HepG2 (cell line): ENCODE data around the gene LAX1. TPM values are rescaled to one million over a fixed set of nuclear protein-coding genes. Genes with fewer than 3 reads are reported as not detected.

Experiments used
- CEBPB ChIP-seq: IDR thresholded peaks from 2 replicates; pipeline ENCODE4 v1.6.1; 2011; ENCODE audit warnings: low read depth, low read length, improper control_type of control experiment, borderline replicate concordance
- MXI1 ChIP-seq: IDR thresholded peaks from 3 replicates; pipeline ENCODE4 v1.6.1; 2012; ENCODE audit warnings: low read depth, low read length, inconsistent platforms, borderline replicate concordance
- RFX3 ChIP-seq: IDR thresholded peaks from 2 replicates; pipeline ENCODE4 v1.6.1; 2016; ENCODE audit warnings: missing biosample characterization, missing genetic modification reagents
- ZNF30 ChIP-seq: sonication (generic); formaldehyde crosslinking; IDR thresholded peaks from 2 replicates; pipeline ENCODE4 v1.5.0; 2020; ENCODE audit warnings: mild to moderate bottlenecking, missing genetic modification reagents
- ZNF460 ChIP-seq: sonication (generic); formaldehyde crosslinking; IDR thresholded peaks from 2 replicates; pipeline ENCODE4 v1.5.1; 2020; ENCODE audit warnings: missing genetic modification reagents, mild to moderate bottlenecking, borderline replicate concordance
- ZNF652 ChIP-seq: IDR thresholded peaks from 2 replicates; pipeline ENCODE4 v1.6.1; 2016; ENCODE audit warnings: low read depth, borderline replicate concordance
- polyA plus RNA-seq, 8 experiments: library from polyadenylated mRNA; depleted of rRNA in 3 of 8; stranded (reverse) in 7 of 8; unstranded in 1 of 8; fragments of >200 nt; fragmentation: Illumina TruSeq in 4 of 8; extraction: Trizol in 4 of 8; gene quantifications; 2 replicates each; pipeline versions ENCODE4 v1.2.1 to v1.2.3, GENCODE V29; 2011 to 2016; ENCODE audit warnings: low read depth in 4 of 8, missing spikeins in 1 of 8, mixed read lengths in 1 of 8; ENCODE audit not compliant: insufficient read depth in 1 of 8
- total RNA-seq, 5 experiments: library from RNA; depleted of rRNA; stranded (reverse); fragments of >200 nt; fragmentation: Illumina TruSeq; extraction: Trizol; gene quantifications; 2 replicates each; pipeline ENCODE4 v1.2.3, GENCODE V29; 2016; ENCODE audit warnings: low read depth in 1 of 5
- TF ChIP-seq, protein P1 (sequence below): sonication (generic); IDR thresholded peaks from 2 replicates; pipeline ENCODE4 v1.6.1; 2016; ENCODE audit warnings: low read depth, borderline replicate concordance
- TF ChIP-seq, protein P2 (sequence below): sonication (generic); formaldehyde crosslinking; IDR thresholded peaks from 2 replicates; pipeline ENCODE4 v1.8.1; 2023; ENCODE audit warnings: mild to moderate bottlenecking, missing genetic modification reagents
- TF ChIP-seq, protein P3 (sequence below): sonication (generic); formaldehyde crosslinking; IDR thresholded peaks from 2 replicates; pipeline ENCODE4 v1.4.0; 2020; ENCODE audit warnings: missing genetic modification reagents, borderline replicate concordance
- TF ChIP-seq, protein P4 (sequence below), 2 experiments: fragments of 450-650 bp in 1 of 2; sonication (generic) in 1 of 2; formaldehyde crosslinking; IDR thresholded peaks; 2 replicates each; pipeline versions ENCODE4 v1.5.0 to v1.8.0; 2020 to 2022; ENCODE audit warnings: mild to moderate bottlenecking in 1 of 2, missing genetic modification reagents in 1 of 2

LAX1 gene
- total and polyA plus RNA-seq, 2 of the 13 experiments (the other 11 are each of a cell fraction or from before 2014, with no cell fraction given) = not detected

DNA sequence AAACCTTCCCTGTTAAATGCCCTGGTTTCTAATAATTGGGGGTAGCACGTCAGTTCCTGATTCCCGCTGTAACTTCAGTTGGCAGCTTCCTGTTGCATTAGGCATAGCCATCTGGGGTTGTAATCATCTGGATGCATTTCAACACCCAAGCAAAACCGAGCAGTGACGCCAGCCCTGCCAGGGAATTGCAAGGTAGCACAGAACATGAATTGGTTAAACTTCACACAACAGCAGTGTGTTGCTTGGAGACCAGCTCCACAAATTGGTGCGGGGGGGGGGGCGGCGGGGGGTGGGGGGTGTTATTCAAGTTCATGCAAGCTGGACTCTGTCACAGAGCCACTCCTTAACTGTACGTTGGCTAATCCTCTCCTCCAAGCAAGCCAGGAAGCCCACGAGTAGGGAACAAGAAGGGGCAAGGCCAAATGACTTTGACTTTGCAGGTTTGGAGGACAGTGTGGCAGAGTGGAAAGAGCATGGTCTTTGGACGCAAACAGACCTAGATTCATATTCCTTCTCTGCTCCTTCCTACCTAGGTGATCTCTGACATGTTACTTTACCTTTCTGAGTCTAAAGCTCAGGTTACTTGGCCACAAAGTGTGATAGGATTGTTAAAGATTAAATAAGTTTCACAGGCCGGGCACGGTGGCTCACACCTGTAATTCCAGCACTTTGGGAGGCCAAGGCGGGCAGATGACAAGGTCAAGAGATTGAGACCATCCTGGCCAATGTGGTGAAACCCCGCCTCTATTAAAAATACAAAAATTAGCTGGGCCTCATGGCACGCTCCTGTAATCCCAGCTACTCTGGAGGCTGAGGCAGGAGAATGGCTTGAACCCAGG lies 4.7 kb downstream of the LAX1 start (continued):
- TF ChIP-seq, protein P1, sequence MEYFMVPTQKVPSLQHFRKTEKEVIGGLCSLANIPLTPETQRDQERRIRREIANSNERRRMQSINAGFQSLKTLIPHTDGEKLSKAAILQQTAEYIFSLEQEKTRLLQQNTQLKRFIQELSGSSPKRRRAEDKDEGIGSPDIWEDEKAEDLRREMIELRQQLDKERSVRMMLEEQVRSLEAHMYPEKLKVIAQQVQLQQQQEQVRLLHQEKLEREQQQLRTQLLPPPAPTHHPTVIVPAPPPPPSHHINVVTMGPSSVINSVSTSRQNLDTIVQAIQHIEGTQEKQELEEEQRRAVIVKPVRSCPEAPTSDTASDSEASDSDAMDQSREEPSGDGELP = peak; percentile 43; the same call in 1 of the 2 replicates
- TF ChIP-seq, protein P2, sequence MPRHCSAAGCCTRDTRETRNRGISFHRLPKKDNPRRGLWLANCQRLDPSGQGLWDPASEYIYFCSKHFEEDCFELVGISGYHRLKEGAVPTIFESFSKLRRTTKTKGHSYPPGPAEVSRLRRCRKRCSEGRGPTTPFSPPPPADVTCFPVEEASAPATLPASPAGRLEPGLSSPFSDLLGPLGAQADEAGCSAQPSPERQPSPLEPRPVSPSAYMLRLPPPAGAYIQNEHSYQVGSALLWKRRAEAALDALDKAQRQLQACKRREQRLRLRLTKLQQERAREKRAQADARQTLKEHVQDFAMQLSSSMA = no peak
- TF ChIP-seq, protein P3, sequence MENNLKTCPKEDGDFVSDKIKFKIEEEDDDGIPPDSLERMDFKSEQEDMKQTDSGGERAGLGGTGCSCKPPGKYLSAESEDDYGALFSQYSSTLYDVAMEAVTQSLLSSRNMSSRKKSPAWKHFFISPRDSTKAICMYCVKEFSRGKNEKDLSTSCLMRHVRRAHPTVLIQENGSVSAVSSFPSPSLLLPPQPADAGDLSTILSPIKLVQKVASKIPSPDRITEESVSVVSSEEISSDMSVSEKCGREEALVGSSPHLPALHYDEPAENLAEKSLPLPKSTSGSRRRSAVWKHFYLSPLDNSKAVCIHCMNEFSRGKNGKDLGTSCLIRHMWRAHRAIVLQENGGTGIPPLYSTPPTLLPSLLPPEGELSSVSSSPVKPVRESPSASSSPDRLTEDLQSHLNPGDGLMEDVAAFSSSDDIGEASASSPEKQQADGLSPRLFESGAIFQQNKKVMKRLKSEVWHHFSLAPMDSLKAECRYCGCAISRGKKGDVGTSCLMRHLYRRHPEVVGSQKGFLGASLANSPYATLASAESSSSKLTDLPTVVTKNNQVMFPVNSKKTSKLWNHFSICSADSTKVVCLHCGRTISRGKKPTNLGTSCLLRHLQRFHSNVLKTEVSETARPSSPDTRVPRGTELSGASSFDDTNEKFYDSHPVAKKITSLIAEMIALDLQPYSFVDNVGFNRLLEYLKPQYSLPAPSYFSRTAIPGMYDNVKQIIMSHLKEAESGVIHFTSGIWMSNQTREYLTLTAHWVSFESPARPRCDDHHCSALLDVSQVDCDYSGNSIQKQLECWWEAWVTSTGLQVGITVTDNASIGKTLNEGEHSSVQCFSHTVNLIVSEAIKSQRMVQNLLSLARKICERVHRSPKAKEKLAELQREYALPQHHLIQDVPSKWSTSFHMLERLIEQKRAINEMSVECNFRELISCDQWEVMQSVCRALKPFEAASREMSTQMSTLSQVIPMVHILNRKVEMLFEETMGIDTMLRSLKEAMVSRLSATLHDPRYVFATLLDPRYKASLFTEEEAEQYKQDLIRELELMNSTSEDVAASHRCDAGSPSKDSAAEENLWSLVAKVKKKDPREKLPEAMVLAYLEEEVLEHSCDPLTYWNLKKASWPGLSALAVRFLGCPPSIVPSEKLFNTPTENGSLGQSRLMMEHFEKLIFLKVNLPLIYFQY (CRISPR knock-in tag) = no peak
- 0 out of 3 replicates have a peak, but pooled peaks have one; percentile 12 for TF ChIP-seq MXI1
- peak; percentile 86 for TF ChIP-seq CEBPB
- TF ChIP-seq ZNF652 (CRISPR knock-in tag) = peak; percentile 91
- TF ChIP-seq, protein P4, sequence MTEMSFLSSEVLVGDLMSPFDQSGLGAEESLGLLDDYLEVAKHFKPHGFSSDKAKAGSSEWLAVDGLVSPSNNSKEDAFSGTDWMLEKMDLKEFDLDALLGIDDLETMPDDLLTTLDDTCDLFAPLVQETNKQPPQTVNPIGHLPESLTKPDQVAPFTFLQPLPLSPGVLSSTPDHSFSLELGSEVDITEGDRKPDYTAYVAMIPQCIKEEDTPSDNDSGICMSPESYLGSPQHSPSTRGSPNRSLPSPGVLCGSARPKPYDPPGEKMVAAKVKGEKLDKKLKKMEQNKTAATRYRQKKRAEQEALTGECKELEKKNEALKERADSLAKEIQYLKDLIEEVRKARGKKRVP (CRISPR knock-in tag; IDR thresholded peaks at IDR 0.05) = peak in 1 of 2 experiments; percentile 66; a peak in 2 of 4 replicates
- no peak for TF ChIP-seq ZNF30
- peak; percentile 37; the same call in 1 of the 2 replicates for TF ChIP-seq ZNF460 (CRISPR knock-in tag)
- TF ChIP-seq RFX3 (CRISPR knock-in tag) = 0 out of 2 replicates have a peak, but pooled peaks have one; percentile 20
